ENCODE results near the gene DNMT3A.

DNA sequence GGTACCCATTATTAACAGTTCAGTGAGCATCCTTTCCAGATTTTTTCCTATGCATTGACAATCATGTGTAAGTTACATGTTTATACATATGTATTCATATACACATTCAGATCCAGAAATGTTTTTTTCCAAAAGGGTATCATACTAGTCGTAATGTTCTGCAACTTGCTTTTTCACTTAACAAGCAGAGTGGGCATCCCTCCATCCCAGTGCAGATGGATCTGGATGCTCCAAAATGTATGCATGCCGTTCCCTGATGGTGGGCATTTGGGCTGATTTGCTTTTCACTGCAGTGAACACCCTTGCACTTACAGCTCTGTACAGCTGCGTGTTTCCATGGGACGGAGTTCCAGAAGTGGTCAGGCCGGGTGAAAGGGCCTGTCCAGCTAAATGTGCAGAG is 57.0 kb downstream of the DNMT3A start:
- TF ChIP-seq POLR2AphosphoS5 (IDR thresholded peaks at IDR 0.05; ENCODE audit: low read depth, low read length): no peak
- no peak for TF ChIP-seq POLR2A (IDR thresholded peaks at IDR 0.05; ENCODE audit: low read depth, low read length)
- no peak for TF ChIP-seq TAF1 (IDR thresholded peaks at IDR 0.05; ENCODE audit: low read depth, low read length)
- no peak for TF ChIP-seq SPI1 (IDR thresholded peaks at IDR 0.05; ENCODE audit: low read depth, low read length)

Measured in GM12891 (cell line).